Fibroblast of lung (primary cell): ENCODE results near the gene ANXA3.

Source experiments
- CTCF ChIP-seq, 2 donors: IDR thresholded peaks in 1 of 2; conservative IDR thresholded peaks in 1 of 2; 1 replicate in 1 of 2; 2 replicates in 1 of 2; pipeline ENCODE4 v1.5.1; 2011 to 2012; ENCODE audit warnings: low read length in 2 of 2, control low read depth in 1 of 2, inconsistent platforms in 1 of 2, low read depth in 1 of 2, mild to moderate bottlenecking in 1 of 2
- EZH2 ChIP-seq: IDR thresholded peaks from 2 replicates; pipeline ENCODE4 v1.5.1; 2012; ENCODE audit warnings: low read length, control low read depth, mild to moderate bottlenecking; ENCODE audit errors: missing control alignments

GRCh38 chr4:78592088-78592783, 40.7 kb downstream of the ANXA3 start:
- TF ChIP-seq CTCF (conservative IDR thresholded peaks at IDR 0.05 in 1 of 2, IDR thresholded peaks at IDR 0.05 in 1 of 2; ENCODE audit: low read depth in 1 of 2, low read length in 2 of 2) (peak; percentile 9 to 32), EZH2 (no peak)
